OCI-LY7 (cell line): ENCODE results near the gene AREL1. TPM values are rescaled to one million over a fixed set of nuclear protein-coding genes. Genes with fewer than 3 reads are reported as not detected.

Experiments
- BruUV-seq: library from RNA; stranded (reverse); fragments of 400-500 nt; replicated peaks from 2 replicates; lab custom pipeline; 2021; lab: Mats Ljungman, UMichigan
- CTCF ChIA-PET: fragments of 300-600 bp; sonication (Branson Sonifier 250); formaldehyde crosslinking; loops from one replicate; lab custom pipeline; 2022; ENCODE audit warnings: antibody characterized with exemption; ENCODE audit not compliant: unreplicated experiment; lab: Charles Lee
- POLR2A ChIA-PET: fragments of 300-600 bp; sonication (Branson Sonifier 250); formaldehyde crosslinking; loops from one replicate; lab custom pipeline; 2022; ENCODE audit warnings: antibody characterized with exemption; lab: Charles Lee
- DNase-seq: peaks from one replicate; pipeline ENCODE4 v3.0.0-alpha.2; 2015; ENCODE audit warnings: low spot score
- H2AFZ ChIP-seq: fragments of 200-600 bp; sonication (generic), shearing (Covaris generic); 2 replicates; pipeline ENCODE4 v1.6.1; 2014; ENCODE audit warnings: mild to moderate bottlenecking, antibody characterized with exemption, low read length, moderate library complexity
- H3K27ac ChIP-seq: fragments of 200-600 bp; sonication (generic); 2 replicates; pipeline ENCODE4 v1.5.1; 2014; ENCODE audit warnings: mixed run types, low read depth, mild to moderate bottlenecking, moderate library complexity, low read length, inconsistent platforms; ENCODE audit not compliant: poor library complexity, severe bottlenecking
- H3K36me3 ChIP-seq: fragments of 200-600 bp; sonication (generic); 2 replicates; pipeline ENCODE4 v1.6.1; 2014; ENCODE audit warnings: mild to moderate bottlenecking, antibody characterized with exemption, low read length, moderate library complexity, mixed read lengths; ENCODE audit not compliant: insufficient read depth
- H3K4me1 ChIP-seq: fragments of 200-600 bp; sonication (generic); 2 replicates; pipeline ENCODE4 v1.5.1; 2014; ENCODE audit warnings: mild to moderate bottlenecking, low read length; ENCODE audit not compliant: insufficient read depth, poor library complexity, severe bottlenecking
- H3K4me2 ChIP-seq: fragments of 200-600 bp; sonication (generic); 2 replicates; pipeline ENCODE4 v1.6.1; 2014; ENCODE audit warnings: mild to moderate bottlenecking, low read length
- H3K4me3 ChIP-seq: fragments of 200-600 bp; sonication (generic); 2 replicates; pipeline ENCODE4 v1.5.1; 2014; ENCODE audit warnings: mild to moderate bottlenecking, low read depth, low read length; ENCODE audit not compliant: poor library complexity, severe bottlenecking
- H3K79me2 ChIP-seq: fragments of 200-600 bp; sonication (generic); 2 replicates; pipeline ENCODE4 v1.6.1; 2016; ENCODE audit warnings: low read depth, mild to moderate bottlenecking, low read length, moderate library complexity, mixed read lengths; ENCODE audit not compliant: insufficient read depth
- H3K9me2 ChIP-seq: fragments of 200-600 bp; sonication (generic); 2 replicates; pipeline ENCODE4 v1.6.1; 2016; ENCODE audit warnings: mild to moderate bottlenecking, low read length, mixed read lengths; ENCODE audit not compliant: insufficient read depth
- H3K9me3 ChIP-seq: fragments of 200-600 bp; sonication (generic); 2 replicates; pipeline ENCODE4 v1.6.1; 2014; ENCODE audit warnings: mild to moderate bottlenecking, mixed run types, low read length, mixed read lengths
- H4K20me1 ChIP-seq: fragments of 200-600 bp; sonication (generic); 2 replicates; pipeline ENCODE4 v1.6.1; 2014; ENCODE audit warnings: mild to moderate bottlenecking, antibody characterized with exemption, low read length, moderate library complexity, mixed read lengths; ENCODE audit not compliant: insufficient read depth
- CTCF ChIP-seq: fragments of 200-600 bp; sonication (generic); conservative IDR thresholded peaks from 2 replicates; pipeline ENCODE4 v1.5.1; 2014; ENCODE audit warnings: mild to moderate bottlenecking, antibody characterized with exemption, low read length, moderate library complexity, mixed read lengths
- EZH2phosphoT487 ChIP-seq: fragments of 200-600 bp; sonication (generic); IDR thresholded peaks from 2 replicates; pipeline ENCODE4 v1.6.1; 2018; ENCODE audit warnings: low read depth, borderline replicate concordance, mild to moderate bottlenecking, mixed run types, antibody characterized with exemption, low read length, moderate library complexity, mixed read lengths
- intact Hi-C: fragments of 100-400 bp; cut with micrococcal nuclease; formaldehyde crosslinking; loops from one replicate; pipeline ENCODE4 v1.10.0; 2022; ENCODE audit not compliant: unreplicated experiment
- total RNA-seq, 2 experiments: library from RNA; depleted of rRNA in 1 of 2; stranded (reverse); fragments of >200 nt in 1 of 2; shearing (Covaris generic) in 1 of 2; gene quantifications; 2 replicates each; pipeline ENCODE4 v1.2.3, GENCODE V29; 2014 to 2022

AREL1 gene
- total RNA-seq, 2 experiments from 2014 or later, result 30.5 to 37.8 TPM

- ChIA-PET CTCF (no interaction called here), POLR2A (interaction anchor here (0.7 kb wide), 1 partner anchor 19 kb away, joined by 3 read pairs; no protein-coding TSS in a partner anchor)
Measured at GRCh38 chr14:74634964-74635363, 77.9 kb downstream of the AREL1 start.

GRCh38 chr14:74634481-74634880 is 78.4 kb downstream of the AREL1 start:
- no peaks in the 10 kb centered on the region for H3K9me3 ChIP-seq
- no TSS peak for BruUV-seq
- intact Hi-C loops, result no loop called here
- POLR2A ChIA-PET, result interaction anchor here (0.7 to 1.0 kb wide), 2 partner anchors 11 to 19 kb away, joined by 3 to 4 read pairs; no protein-coding TSS in a partner anchor
- no peaks in the 10 kb centered on the region for H3K79me2 ChIP-seq
- no peaks in the 10 kb centered on the region for H4K20me1 ChIP-seq
- CTCF ChIA-PET, result no interaction called here
- no peak overlapping the region for H3K27ac ChIP-seq
- no peaks in the 10 kb centered on the region for H3K4me1 ChIP-seq
- DNase-seq, result no peak
- no peaks in the 10 kb centered on the region for H3K36me3 ChIP-seq
- H2AFZ ChIP-seq, result no peak overlapping the region
- no peak overlapping the region for H3K4me2 ChIP-seq
- H3K4me3 ChIP-seq, result no peak overlapping the region
- TF ChIP-seq EZH2phosphoT487 (no peak), CTCF (no peak)
- no peaks in the 10 kb centered on the region for H3K9me2 ChIP-seq

More at GRCh38 chr14:74634964-74635363, 77.9 kb downstream of the AREL1 start:
- Histone ChIP-seq H3K4me1 (no peaks in the 10 kb centered on the region), H3K79me2 (no peaks in the 10 kb centered on the region), H3K4me2 (no peak overlapping the region), H2AFZ (no peak overlapping the region), H3K4me3 (no peak overlapping the region), H3K36me3 (no peaks in the 10 kb centered on the region), H3K9me2 (no peaks in the 10 kb centered on the region), H3K9me3 (no peaks in the 10 kb centered on the region), H3K27ac (no peak overlapping the region), H4K20me1 (no peaks in the 10 kb centered on the region)
- no peak for TF ChIP-seq EZH2phosphoT487
- no peak for TF ChIP-seq CTCF
- intact Hi-C loops, result no loop called here
- no TSS peak for BruUV-seq
- DNase-seq, result no peak

GRCh38 chr14:74630881-74631690 is 81.8 kb downstream of the AREL1 start:
- TF ChIP-seq CTCF (no peak), EZH2phosphoT487 (no peak)
- H3K9me2 ChIP-seq, result no peaks in the 10 kb centered on the region
- H3K4me3 ChIP-seq, result no peak overlapping the region
- no peak overlapping the region for H3K4me2 ChIP-seq
- H4K20me1 ChIP-seq, result no peaks in the 10 kb centered on the region
- no peaks in the 10 kb centered on the region for H3K36me3 ChIP-seq
- ChIA-PET POLR2A (interaction anchor here (0.6 kb wide), 1 partner anchor 1050 kb away, joined by 4 read pairs; no protein-coding TSS in a partner anchor), CTCF (no interaction called here)
- H2AFZ ChIP-seq, result no peak overlapping the region
- H3K27ac ChIP-seq, result no peak overlapping the region
- DNase-seq, result no peak
- no peaks in the 10 kb centered on the region for H3K79me2 ChIP-seq
- H3K4me1 ChIP-seq, result no peaks in the 10 kb centered on the region
- no TSS peak for BruUV-seq
- H3K9me3 ChIP-seq, result no peaks in the 10 kb centered on the region
- intact Hi-C loops, result no loop called here
